GM19043 (cell line): ENCODE results near the gene ANTXR1.
"Not testable (repeated sequence)": the region's sequence is repeated elsewhere in the genome, so short reads cannot be mapped to it uniquely, and the experiment has no call there.

Source experiments
- ATAC-seq: cut with Tn5 transposase; IDR thresholded peaks from one replicate; pipeline ENCODE4 v1.9.1; 2021; ENCODE audit warnings: low read depth; ENCODE audit not compliant: unreplicated experiment

ANTXR1 gene

DNA sequence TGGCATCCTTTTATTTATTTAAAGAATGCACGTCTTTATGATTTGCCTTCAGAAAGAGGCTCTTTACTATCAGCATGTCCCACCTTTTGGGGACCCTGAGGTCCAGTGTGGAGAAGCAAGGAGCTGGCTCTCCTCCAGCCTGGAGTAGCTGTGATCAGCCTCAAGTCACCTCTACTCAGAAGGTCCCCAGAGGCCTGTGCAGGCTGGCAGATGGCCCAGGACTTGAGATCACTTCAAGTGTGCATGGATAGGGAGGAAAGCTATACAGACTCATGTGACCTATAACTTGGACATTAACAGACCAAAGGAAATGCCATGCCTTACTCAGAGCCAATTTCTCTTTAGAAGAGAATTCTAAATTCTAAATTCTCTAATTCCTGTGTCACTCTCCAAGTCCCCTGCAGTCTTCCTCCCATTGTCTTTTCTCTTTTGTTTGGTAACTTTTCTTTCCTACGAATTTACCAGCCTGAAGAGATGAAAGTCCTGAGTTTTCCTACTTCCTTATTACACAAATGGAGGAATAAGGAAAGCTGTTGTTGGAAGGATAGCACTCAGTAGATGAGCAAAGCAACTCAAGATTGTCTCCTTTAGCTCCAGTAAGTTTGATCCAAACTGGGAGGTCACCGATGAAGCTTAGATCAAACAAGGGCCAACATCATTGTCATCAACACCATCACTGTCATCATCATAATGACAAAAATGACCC is 210.1 kb downstream of the ANTXR1 start:
- ATAC-seq = no peak

DNA sequence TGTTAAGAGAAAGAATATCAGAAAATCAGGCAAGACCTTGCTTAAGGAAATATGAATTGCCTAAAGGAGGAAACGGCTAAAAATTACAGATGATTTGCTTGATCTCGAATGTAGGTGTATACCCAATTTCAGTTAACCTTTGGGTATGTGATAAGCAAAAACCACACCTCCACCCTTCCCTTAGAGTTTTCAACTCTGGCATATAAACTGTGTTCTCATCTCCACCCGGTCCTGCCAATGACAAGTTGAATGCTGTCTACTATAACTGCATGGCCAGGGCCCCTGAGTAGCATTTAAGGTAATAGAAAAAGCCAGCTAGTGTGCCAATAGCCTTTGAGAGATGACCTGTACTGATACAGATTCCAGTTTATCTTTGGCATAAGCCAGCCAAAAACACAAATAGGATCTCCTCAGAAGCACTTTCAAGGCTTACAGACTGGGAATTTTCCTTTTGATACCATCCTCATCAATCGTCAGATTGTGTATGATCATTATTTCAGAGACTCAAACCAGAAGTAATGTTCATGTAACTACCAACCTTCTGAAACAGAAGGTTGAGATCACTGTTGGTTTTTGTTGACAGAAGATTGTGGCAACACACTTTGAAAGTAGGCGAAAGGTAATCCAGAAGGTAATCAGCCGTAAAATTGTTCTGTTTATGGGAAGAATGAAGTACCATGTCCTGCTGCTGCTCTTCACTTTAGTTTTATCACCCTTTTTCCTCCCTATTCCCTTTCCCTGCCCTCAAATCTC is 211.0 kb downstream of the ANTXR1 start:
- no peak for ATAC-seq

GRCh38 chr2:69224512-69224837 is 211.5 kb downstream of the ANTXR1 start:
- ATAC-seq = no peak

DNA sequence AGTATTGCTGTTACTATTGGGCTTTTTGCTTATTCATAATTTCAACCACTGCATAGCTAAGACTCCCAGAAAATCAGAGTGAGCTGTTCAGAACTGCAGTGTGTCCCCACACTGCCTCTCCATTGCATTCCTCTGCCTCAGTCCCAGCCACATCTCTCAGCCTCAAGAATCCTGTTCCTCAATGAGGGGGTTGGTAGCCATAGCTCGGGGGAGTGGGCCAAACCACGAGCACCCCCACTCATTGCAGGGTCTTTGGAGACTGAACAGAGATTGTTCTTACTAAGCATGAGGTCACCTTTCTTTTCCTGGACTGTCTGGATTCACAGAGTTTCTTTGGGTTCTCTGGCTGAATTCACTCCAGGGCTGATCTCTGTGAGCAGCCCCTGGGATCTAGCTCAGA is 213.0 kb downstream of the ANTXR1 start:
- ATAC-seq = no peak

- ATAC-seq = no peak
These were observed 213.9 kb downstream of the ANTXR1 start for GRCh38 chr2:69226903-69227302.

GRCh38 chr2:69227716-69228115 is 214.7 kb downstream of the ANTXR1 start:
- no peak for ATAC-seq

DNA sequence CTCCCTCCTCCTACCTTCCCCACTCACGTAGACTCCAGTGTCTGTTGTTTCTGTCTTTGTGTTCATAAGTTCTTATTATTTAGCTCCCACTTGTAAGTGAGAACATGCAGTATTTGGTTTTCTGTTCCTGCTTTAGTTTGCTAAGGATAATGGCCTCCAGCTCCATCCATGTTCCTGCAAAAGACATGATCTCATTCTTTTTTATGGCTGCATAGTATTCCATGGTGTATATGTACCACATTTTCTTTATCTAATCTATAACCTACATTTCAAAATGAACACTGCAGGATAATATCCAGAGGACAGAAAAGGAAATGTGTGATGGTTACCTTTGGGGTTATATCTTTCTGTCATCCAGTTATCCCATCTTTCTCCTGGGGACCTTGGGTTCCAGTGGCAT is 218.0 kb downstream of the ANTXR1 start:
- not testable (repeated sequence) for ATAC-seq

DNA sequence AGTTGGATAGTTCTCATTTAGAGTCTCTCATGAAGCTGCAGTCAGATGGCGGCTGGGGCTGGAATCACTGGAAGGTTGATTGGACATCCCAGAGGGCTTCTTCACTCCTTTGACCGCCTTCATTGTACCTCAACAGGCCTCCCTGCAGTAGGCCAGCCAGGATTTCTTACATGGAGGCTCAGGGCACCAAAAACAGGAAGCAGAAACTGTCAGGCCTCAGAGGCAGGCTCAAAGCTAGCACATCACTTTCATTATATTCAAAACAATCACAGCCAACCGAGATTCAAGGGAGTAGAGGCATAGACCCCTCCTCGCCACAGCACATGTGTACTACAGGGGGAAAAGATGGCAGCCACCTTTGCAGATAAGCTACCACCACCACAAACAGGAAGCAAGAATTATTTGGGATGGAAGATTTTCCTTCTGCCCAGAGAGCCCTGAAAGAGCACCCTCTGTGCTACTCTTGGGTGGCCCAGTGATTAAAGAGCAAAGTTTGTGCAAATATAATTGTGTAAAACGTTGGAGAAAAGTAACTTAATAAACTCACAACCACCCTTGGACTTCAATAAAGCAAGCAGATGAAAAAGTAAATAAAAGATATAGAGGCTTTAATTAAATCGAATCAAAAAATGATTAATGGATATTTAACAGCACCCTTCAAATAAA is 218.8 kb downstream of the ANTXR1 start:
- ATAC-seq = no peak

DNA sequence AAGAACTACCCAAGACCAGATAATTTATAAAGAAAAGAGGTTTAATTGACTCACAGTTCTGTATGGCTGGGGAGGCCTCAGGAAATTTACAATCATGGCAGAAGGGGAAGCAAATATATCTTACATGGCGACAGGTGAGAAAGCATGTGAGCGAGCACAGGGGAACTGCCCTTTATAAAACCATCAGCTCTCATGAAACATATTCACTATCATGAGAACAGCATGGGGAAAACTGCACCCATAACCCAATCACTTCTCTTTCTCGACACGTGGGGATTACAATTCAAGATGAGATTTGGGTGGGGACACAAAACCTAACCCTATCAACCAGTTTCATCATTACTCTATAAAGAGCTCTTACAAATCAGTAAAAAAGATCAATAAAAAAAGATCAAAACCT is 222.9 kb downstream of the ANTXR1 start:
- ATAC-seq = not testable (repeated sequence)

DNA sequence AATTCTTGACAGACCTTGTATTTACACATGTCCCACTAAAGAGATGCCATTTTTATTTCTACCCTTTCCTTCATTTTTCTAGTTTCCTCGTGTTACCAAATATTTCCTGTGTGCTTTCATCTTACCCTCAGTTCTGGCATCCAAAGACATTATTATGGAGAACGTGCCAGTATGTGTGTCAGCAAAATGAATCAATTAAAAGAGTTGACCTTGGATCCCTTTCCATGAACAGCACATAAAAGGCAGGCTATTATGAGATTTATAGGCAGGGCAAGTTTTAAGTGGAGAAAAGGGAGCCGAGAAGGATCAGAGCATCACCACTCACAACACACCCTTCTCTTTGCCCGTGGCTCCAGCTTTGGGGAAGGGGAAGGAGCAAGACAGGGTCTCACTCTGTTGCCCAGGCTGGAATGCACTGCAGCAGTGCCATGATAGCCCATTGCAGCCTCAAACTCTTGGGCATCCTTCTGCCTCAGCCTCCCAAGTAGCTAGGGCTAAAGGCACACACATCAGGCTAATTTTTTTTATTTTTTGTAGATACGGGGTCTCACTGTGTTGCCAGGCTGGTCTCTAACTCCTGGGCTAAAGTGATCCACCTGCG is 224.2 kb downstream of the ANTXR1 start:
- no peak for ATAC-seq

DNA sequence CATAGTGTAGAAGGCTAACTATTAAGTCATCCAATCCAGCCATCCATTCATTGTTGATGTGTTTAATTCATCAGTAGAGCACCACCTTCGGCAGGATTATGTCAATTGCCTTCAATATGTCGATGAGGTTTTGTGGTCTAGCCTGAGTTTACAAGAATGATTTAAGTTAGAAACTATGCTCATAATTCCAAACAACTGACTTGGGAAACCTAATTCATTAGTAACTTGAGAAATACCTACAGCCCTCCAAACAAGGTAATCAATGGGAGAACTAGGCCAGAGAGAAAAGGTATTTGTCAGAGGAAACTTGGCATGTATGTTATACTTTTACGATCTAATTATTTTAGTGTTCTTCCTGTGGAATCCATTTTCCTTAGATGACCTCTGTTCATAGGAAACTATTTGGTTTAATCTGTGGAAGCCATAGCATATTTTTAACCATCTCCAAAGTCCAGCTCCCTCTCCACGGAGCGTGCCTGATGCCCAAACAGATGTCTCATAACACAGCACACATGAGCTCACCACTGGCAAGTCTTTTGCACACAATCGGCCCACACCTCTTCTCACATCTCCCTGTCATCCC is 225.6 kb downstream of the ANTXR1 start:
- ATAC-seq = no peak

DNA sequence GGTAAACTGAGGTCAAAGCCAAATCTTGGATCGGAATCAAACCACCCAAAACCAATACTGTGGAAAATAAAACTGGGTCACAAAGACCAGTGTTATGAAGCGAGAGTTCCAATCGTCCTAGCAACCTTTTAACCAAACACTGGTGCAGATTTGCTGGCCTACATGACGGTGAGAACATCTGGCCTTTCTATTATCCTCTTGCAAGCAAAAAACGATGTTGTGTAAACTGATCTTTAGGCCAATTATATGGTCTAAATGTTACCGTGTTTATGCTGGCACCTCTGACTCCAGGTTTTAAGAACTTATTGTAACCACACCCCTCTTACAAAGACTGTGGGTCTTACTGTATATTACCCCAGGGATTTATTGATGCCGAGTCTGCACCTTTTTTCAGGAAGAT is 228.1 kb downstream of the ANTXR1 start:
- ATAC-seq = no peak

- ATAC-seq = no peak
These were observed 228.9 kb downstream of the ANTXR1 start for GRCh38 chr2:69241664-69242514.

DNA sequence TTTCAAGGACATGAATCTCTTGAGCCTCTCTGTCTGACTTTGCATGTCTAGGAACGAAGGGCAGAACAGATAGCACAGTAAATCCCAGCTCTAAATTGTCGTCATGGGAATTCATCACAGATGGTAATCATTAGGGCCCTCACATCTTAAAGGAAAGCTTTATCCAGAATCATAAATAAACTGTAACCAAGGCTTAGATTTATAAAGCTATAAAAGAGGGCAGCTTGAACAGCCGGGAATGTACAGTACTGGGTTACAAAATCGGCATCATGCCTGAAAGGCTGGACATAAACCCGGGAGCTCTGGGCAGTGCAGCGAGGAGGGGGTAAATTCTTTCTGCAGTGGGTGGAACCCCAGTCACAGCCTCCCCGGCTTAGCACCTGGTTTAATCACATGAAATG is 229.7 kb downstream of the ANTXR1 start:
- ATAC-seq = no peak

DNA sequence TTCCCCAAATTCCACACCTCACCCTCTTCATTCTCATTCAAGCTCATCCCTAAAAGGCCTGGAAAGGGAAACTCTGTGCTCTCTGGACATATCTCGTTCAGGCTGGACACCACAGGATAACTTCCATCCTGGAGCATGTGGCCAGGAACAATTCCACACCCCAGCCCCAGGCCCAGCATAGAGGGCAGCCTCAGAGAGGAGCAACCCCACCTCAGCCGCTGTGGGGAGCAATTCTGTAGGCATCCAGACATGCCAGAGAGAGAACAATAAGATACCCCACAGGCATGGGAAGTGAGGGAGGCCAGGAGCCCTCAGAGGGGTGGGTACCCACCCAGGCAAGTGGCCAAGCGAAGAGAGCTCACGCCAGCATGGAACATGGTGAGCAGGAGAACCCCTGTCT is 230.7 kb downstream of the ANTXR1 start:
- ATAC-seq = no peak

GRCh38 chr2:69244882-69245281 is 231.9 kb downstream of the ANTXR1 start:
- ATAC-seq = no peak

DNA sequence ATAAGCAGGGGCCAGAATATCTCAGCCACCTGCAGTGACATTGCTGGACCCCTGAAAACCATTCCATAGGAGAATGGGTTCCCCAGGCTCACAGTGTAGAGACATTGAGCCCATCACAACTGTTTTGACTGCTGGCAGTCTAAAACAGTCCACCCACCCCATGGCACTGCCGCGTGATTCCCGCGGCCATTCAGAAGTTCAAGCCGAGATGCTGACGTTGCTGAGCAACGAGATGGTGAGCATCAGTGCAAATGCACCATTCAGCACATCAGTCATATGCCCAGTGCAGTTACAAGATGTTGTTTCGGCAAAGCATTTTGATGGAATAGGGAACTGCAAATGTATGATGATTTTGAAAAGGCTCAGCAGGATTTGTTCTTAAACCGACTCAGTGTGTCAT is 234.6 kb downstream of the ANTXR1 start:
- no peak for ATAC-seq

- no peak for ATAC-seq
These were observed 235.3 kb downstream of the ANTXR1 start for GRCh38 chr2:69248232-69248631.

DNA sequence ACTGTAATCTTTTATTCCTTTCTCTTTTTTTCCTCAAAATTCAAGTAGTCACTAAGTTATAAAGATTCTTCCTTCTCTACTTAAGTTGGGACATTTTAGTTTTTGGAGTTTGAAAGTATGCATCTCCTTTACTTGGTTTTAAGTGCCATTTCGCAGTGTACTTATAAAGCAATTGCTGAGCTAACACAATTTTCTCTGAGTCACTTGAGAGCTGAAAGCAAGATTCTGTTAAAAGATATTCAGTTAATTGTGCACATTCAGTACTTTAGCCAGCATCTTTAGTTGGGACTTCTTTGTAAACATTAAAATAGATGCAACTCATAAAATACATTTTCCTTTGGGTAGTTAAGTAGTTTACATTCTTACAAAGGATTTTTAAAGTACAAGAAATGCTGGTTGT is 238.0 kb downstream of the ANTXR1 start:
- no peak for ATAC-seq

DNA sequence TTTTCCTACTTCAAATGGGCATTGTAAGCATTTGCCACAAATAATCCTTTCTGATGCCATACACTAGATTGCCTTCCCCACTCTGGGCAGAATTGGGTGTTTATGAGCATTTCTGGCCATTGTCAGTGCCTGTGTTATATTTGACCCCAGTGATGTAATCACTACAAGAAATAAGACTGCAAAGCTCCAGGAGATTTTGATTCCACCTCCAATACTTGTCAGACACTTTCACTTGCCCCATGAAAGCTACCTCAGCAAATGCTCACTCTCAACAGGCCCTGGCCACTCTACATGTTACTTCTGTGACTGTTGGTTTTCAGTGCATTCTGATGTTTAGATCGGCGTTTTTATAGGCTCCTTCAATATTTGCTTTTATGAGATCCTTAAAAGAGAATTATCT is 239.0 kb downstream of the ANTXR1 start:
- ATAC-seq = no peak
